Stimulated activated CD8-positive, alpha-beta memory T cell treated with anti-CD3 and anti-CD28 coated beads, Interleukin-12 subunit alpha, Interleukin-12 subunit beta, amount 100 ng/mL, for 1 hour (primary cell): Measurements from ENCODE around the gene RPL28.

Experiments
- DNase-seq: peaks from one replicate; pipeline ENCODE4 v3.0.0-alpha.2; 2020; ENCODE audit warnings: low read depth

The RPL28 gene

DNA sequence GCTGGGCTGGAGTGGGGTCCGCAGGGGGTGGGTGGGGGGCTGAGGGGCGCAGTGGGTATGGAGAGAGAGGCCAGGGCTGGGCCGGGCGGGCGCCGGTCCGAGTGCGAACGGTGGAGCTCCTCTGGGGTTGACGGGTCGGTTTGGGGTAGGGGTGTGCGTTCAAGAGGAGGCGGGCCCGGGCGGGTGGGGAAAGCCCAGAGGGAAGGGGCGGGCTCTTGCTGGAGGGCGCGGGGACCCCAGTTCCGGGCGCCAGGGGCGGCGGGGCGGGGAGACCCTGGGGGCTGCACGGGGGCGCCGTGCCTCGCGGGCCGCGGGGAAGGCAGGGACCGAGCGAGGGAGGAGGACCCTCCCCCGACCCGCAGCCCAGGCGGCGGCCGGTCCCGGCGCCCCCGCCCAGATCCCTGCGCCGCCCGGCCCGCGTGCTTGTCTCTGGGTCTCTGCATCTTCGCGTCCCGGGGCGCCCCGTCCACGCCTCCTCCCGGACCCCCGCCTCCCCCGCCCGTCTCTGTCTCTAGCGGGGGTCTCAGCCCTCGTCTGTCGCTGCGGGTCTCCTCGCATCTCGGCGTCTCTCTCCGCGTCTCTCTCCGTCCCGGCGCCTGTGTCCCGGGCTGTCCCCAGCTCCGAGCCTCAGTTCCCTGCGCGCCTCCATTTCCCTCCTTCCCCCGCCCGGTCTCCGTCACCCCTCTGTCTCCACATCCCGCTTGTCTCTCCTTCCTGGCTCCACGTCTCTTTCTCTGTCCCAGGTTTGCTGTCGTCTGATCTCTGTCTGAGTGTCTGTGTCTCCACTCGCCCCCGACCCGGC is 65.6 kb downstream of the RPL28 start:
- DNase-seq = no peak

DNA sequence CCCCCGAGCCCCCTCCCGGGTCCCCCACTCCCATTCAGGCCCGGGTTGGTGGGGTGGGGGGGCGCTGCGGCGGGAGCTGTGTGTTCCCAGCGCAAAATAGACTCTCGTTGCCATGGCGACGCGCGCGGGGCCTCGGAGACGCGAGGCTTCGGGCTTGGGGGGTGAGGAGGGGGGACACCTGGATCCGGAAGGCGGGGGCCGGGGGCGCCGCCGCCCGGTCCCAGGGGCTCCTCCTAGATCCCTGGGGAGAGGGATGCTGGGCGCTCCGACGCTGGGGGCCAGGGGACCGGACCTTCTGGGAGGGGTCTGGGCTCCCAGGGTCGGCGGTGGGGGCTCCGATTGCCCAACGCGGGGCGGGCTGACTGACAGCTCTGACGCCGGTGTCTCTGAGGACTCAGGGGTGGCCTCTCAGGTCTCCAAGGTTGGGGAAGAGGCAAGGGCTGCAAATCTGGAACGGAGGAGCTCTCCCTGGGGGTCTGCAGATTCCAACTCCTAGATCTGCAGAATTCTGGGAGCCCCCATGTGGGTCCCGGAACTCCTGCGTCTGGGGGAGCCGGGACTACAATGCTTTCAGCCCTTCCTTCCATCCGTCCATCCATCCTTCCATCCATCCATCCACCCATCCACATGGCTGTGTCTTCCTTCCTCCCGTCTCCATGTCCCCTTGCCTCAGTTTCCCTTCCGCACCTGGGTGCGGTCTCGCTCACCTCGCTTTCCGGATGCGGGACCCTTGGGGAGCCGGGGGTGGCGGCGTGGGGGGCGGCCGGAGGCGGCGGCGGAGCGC is 66.4 kb downstream of the RPL28 start:
- DNase-seq = no peak
